GM19463 (cell line): Measurements from ENCODE around the gene LMX1B.
"Not testable (repeated sequence)": the region's sequence is repeated elsewhere in the genome, so short reads cannot be mapped to it uniquely, and the experiment has no call there.

Experiments used
- ATAC-seq: cut with Tn5 transposase; IDR thresholded peaks from one replicate; pipeline ENCODE4 v1.9.1; 2021; ENCODE audit warnings: mild to moderate bottlenecking, moderate library complexity; ENCODE audit not compliant: unreplicated experiment

Gene LMX1B

GRCh38 chr9:126705767-126706697 is 92.3 kb downstream of the LMX1B start:
- no peak for ATAC-seq

GRCh38 chr9:126706698-126707053 is 92.9 kb downstream of the LMX1B start:
- ATAC-seq: no peak

- ATAC-seq: no peak
These were observed 93.4 kb downstream of the LMX1B start for GRCh38 chr9:126707083-126707482.

- not testable (repeated sequence) for ATAC-seq
These were observed 94.0 kb downstream of the LMX1B start for GRCh38 chr9:126707712-126708111.

GRCh38 chr9:126708178-126708577 is 94.5 kb downstream of the LMX1B start:
- ATAC-seq: no peak

GRCh38 chr9:126709241-126709640 is 95.5 kb downstream of the LMX1B start:
- no peak for ATAC-seq

- ATAC-seq: no peak
These were observed 101.7 kb downstream of the LMX1B start for GRCh38 chr9:126715382-126715781.

- ATAC-seq: not testable (repeated sequence)
These were observed 103.7 kb downstream of the LMX1B start for GRCh38 chr9:126717441-126717840.

- ATAC-seq: peak; percentile 47
These were observed 105.9 kb downstream of the LMX1B start for GRCh38 chr9:126719618-126720031.

- no peak for ATAC-seq
These were observed 106.3 kb downstream of the LMX1B start for GRCh38 chr9:126720036-126720435.

GRCh38 chr9:126720661-126721563 is 107.2 kb downstream of the LMX1B start:
- ATAC-seq: no peak

GRCh38 chr9:126721564-126721981 is 107.8 kb downstream of the LMX1B start:
- no peak for ATAC-seq

GRCh38 chr9:126722252-126722921 is 108.7 kb downstream of the LMX1B start:
- ATAC-seq: peak; percentile 64

GRCh38 chr9:126722922-126723806 is 109.4 kb downstream of the LMX1B start:
- no peak for ATAC-seq

GRCh38 chr9:126723807-126724172 is 110.1 kb downstream of the LMX1B start:
- ATAC-seq: no peak

- ATAC-seq: no peak
These were observed 110.5 kb downstream of the LMX1B start for GRCh38 chr9:126724226-126724625.

- not testable (repeated sequence) for ATAC-seq
These were observed 111.8 kb downstream of the LMX1B start for GRCh38 chr9:126725485-126725884.

GRCh38 chr9:126728210-126728609 is 114.5 kb downstream of the LMX1B start:
- ATAC-seq: not testable (repeated sequence)

GRCh38 chr9:126730592-126730991 is 116.9 kb downstream of the LMX1B start:
- not testable (repeated sequence) for ATAC-seq

GRCh38 chr9:126733005-126733404 is 119.3 kb downstream of the LMX1B start:
- no peak for ATAC-seq
